Panc1 (cell line): ENCODE results near the gene ANKRD29. TPM values are rescaled to one million over a fixed set of nuclear protein-coding genes. Genes with fewer than 3 reads are reported as not detected.

Experiments
- ATAC-seq: fragments of 200-7000 bp; cut with Tn5 transposase; 2 replicates; pipeline ENCODE4 v1.9.1; 2020; ENCODE audit warnings: mild to moderate bottlenecking, moderate library complexity
- BruUV-seq: library from RNA; stranded (reverse); fragments of 400-500 nt; replicated peaks from 2 replicates; lab custom pipeline; 2021; lab: Mats Ljungman, UMichigan
- CTCF ChIA-PET: fragments of 300-600 bp; sonication (Branson Sonifier 250); formaldehyde crosslinking; loops from one replicate; lab custom pipeline; 2022; ENCODE audit warnings: antibody characterized with exemption; lab: Charles Lee
- POLR2A ChIA-PET: fragments of 300-600 bp; sonication (Branson Sonifier 250); formaldehyde crosslinking; loops from one replicate; lab custom pipeline; 2022; ENCODE audit warnings: antibody characterized with exemption; lab: Charles Lee
- DNase-seq: peaks from one replicate; pipeline ENCODE4 v3.0.0-alpha.2; 2010; ENCODE audit warnings: low read depth, low spot score
- H3K27ac ChIP-seq: 2 replicates; pipeline ENCODE4 v1.5.1; 2011; ENCODE audit warnings: mild to moderate bottlenecking, low read length, inconsistent platforms
- H3K27me3 ChIP-seq: fragments of 200-500 bp; sonication (Bioruptor generic); 2 replicates; pipeline ENCODE4 v1.6.0; 2014; ENCODE audit warnings: low read length, inconsistent platforms; ENCODE audit not compliant: control insufficient read depth, insufficient read depth
- H3K36me3 ChIP-seq: fragments of 200-500 bp; sonication (Bioruptor generic); 2 replicates; pipeline ENCODE4 v1.5.1; 2014; ENCODE audit warnings: inconsistent platforms, mild to moderate bottlenecking, low read length, moderate library complexity; ENCODE audit not compliant: control insufficient read depth, insufficient read depth
- H3K4me1 ChIP-seq: 2 replicates; pipeline ENCODE4 v1.5.1; 2011; ENCODE audit warnings: inconsistent platforms, mild to moderate bottlenecking, low read length, moderate library complexity; ENCODE audit not compliant: control insufficient read depth, insufficient read depth
- H3K4me3 ChIP-seq, 2 experiments: 2 replicates each; pipeline ENCODE4 v1.5.1; 2011 to 2012; ENCODE audit warnings: low read depth in 2 of 2, low read length in 2 of 2, mild to moderate bottlenecking in 2 of 2, inconsistent platforms in 1 of 2, moderate library complexity in 1 of 2
- H3K9me3 ChIP-seq: fragments of 200-500 bp; sonication (Bioruptor generic); 2 replicates; pipeline ENCODE4 v1.5.1; 2014; ENCODE audit warnings: low read depth, mild to moderate bottlenecking, inconsistent platforms, low read length, moderate library complexity; ENCODE audit not compliant: control insufficient read depth, insufficient read depth
- POLR2AphosphoS5 ChIP-seq: IDR thresholded peaks from 2 replicates; pipeline ENCODE4 v1.6.1; 2012; ENCODE audit warnings: mild to moderate bottlenecking, low read depth, low read length, moderate library complexity
- SIN3A ChIP-seq: IDR thresholded peaks from 2 replicates; pipeline ENCODE4 v1.6.1; 2012; ENCODE audit warnings: low read depth, mild to moderate bottlenecking, low read length, moderate library complexity, borderline replicate concordance; ENCODE audit not compliant: insufficient read depth
- TCF7L2 ChIP-seq: IDR thresholded peaks from 2 replicates; pipeline ENCODE4 v1.6.1; 2011; ENCODE audit warnings: mild to moderate bottlenecking, low read depth, low read length, inconsistent platforms
- in situ Hi-C: cut with HindIII; loops from 2 replicates; pipeline ENCODE4 v1.10.0; 2016; ENCODE audit warnings: low sequenced_read_pairs, low pct_unique_long_range_greater_than_20kb
- intact Hi-C: fragments of 100-400 bp; cut with micrococcal nuclease; formaldehyde crosslinking; loops from one replicate; pipeline ENCODE4 v1.10.0; 2022; ENCODE audit not compliant: unreplicated experiment
- total RNA-seq: library from RNA; stranded (reverse); gene quantifications from one replicate; pipeline ENCODE4 v1.2.1, GENCODE V29; 2021; ENCODE audit not compliant: unreplicated experiment
- TF ChIP-seq, protein P1 (sequence below), 2 experiments: IDR thresholded peaks; 2 replicates each; pipeline ENCODE4 v1.6.1; 2011 to 2012; ENCODE audit warnings: low read depth in 2 of 2, control low read depth in 1 of 2, low read length in 1 of 2, mild to moderate bottlenecking in 1 of 2, moderate library complexity in 1 of 2; ENCODE audit not compliant: insufficient read depth in 1 of 2

Gene ANKRD29
- total RNA-seq, 1 experiment from 2014 or later, result 0.67 TPM

DNA sequence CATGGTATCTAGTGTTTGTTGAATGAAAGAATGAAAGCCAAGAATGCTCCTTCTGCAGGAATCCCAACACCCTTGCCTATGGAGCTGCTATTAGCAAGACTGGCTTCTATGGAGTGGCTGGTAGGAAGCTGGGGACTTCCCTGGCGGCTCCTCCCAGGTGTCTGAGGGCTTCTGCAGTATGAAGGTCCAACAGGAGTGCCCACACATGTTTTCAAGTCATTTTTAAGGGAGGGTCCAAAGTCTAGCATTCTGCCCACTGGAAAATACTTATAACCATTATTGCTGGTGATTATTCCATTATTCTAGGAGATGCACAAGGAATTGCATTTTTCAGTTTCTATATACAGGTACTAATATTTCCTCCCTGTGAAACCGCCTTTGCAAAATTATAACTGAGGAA is 54.5 kb downstream of the ANKRD29 start:
- H3K4me3 ChIP-seq, result no peak overlapping the region
- no peak for TF ChIP-seq POLR2AphosphoS5
- TF ChIP-seq SIN3A, result no peak
- no peak for TF ChIP-seq TCF7L2
- TF ChIP-seq, protein P1, sequence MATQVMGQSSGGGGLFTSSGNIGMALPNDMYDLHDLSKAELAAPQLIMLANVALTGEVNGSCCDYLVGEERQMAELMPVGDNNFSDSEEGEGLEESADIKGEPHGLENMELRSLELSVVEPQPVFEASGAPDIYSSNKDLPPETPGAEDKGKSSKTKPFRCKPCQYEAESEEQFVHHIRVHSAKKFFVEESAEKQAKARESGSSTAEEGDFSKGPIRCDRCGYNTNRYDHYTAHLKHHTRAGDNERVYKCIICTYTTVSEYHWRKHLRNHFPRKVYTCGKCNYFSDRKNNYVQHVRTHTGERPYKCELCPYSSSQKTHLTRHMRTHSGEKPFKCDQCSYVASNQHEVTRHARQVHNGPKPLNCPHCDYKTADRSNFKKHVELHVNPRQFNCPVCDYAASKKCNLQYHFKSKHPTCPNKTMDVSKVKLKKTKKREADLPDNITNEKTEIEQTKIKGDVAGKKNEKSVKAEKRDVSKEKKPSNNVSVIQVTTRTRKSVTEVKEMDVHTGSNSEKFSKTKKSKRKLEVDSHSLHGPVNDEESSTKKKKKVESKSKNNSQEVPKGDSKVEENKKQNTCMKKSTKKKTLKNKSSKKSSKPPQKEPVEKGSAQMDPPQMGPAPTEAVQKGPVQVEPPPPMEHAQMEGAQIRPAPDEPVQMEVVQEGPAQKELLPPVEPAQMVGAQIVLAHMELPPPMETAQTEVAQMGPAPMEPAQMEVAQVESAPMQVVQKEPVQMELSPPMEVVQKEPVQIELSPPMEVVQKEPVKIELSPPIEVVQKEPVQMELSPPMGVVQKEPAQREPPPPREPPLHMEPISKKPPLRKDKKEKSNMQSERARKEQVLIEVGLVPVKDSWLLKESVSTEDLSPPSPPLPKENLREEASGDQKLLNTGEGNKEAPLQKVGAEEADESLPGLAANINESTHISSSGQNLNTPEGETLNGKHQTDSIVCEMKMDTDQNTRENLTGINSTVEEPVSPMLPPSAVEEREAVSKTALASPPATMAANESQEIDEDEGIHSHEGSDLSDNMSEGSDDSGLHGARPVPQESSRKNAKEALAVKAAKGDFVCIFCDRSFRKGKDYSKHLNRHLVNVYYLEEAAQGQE (IDR thresholded peaks at IDR 0.05; ENCODE audit: insufficient read depth in 1 of 2, low read depth in 2 of 2, low read length in 1 of 2), result no peak
- ChIA-PET CTCF (no interaction called here), POLR2A (no interaction called here)
- no peaks in the 10 kb centered on the region for H3K27me3 ChIP-seq
- no peak for ATAC-seq
- DNase-seq, result no peak
- intact Hi-C loops, result no loop called here
- no TSS peak for BruUV-seq
- no peak overlapping the region for H3K27ac ChIP-seq
- in situ Hi-C loops, result no loop called here
- peaks cover 8% of the 10 kb centered on the region; the same call in 1 of the 2 replicates for H3K4me1 ChIP-seq
- no peaks in the 10 kb centered on the region for H3K9me3 ChIP-seq
- no peaks in the 10 kb centered on the region for H3K36me3 ChIP-seq

DNA sequence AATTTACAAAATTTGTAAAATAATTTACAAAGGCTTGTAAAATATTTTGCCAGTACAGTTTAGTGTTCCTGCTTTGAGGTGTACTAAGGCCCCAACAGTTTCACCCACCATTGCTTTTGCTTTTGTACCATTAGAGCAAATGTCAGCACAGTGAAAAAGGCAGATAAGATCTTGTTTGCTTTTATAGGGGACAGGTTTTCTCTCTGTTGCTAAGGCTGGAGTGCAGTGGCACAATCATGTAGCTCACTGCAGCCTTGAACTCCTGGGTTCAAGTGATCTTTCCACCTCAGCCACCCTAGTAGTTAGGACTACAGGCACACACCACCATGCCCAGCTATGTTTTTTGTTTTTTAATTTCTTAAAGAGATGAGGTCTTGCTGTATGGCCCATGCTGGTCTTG is 56.8 kb downstream of the ANKRD29 start:
- in situ Hi-C loops, result no loop called here
- intact Hi-C loops, result no loop called here
- Histone ChIP-seq H3K36me3 (no peaks in the 10 kb centered on the region), H3K27me3 (no peaks in the 10 kb centered on the region), H3K4me3 (no peak overlapping the region), H3K27ac (no peak overlapping the region), H3K9me3 (no peaks in the 10 kb centered on the region), H3K4me1 (no peaks in the 10 kb centered on the region)
- DNase-seq (no peak), ATAC-seq (no peak)
- TF ChIP-seq TCF7L2 (no peak), POLR2AphosphoS5 (no peak), SIN3A (no peak)
- POLR2A ChIA-PET, result no interaction called here
- BruUV-seq, result no TSS peak
- CTCF ChIA-PET, result no interaction called here

DNA sequence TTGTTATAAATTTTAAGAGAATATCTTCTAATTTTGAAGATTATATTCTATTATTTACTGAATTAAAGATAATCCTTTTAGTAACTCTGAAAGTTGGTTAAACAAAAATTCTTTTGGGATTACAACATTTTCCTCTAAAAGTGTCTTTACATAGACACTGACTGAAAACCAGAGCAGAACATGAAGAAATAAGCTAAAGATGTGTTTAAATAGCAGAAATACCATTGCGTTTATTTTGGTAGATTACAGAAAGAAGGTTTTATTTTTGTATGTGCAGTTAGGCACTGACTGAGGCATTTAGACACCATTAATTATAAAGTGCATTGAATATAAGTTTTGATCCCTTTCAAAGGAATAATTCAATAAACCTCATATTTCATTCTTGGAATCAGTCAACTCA is 62.9 kb downstream of the ANKRD29 start:
- CTCF ChIA-PET, result interaction anchor here (1.1 kb wide), 1 partner anchor 103 kb away, joined by 3 read pairs; no protein-coding TSS in a partner anchor
- no peak for TF ChIP-seq TCF7L2
- TF ChIP-seq, protein P1 (IDR thresholded peaks at IDR 0.05; ENCODE audit: insufficient read depth in 1 of 2, low read depth in 2 of 2, low read length in 1 of 2), result no peak
- no peak for TF ChIP-seq SIN3A
- no peak for TF ChIP-seq POLR2AphosphoS5
- ATAC-seq (no peak), DNase-seq (no peak)
- no peak overlapping the region for H3K27ac ChIP-seq
- no peaks in the 10 kb centered on the region for H3K9me3 ChIP-seq
- BruUV-seq, result no TSS peak
- POLR2A ChIA-PET, result no interaction called here
- intact Hi-C loops (no loop called here), in situ Hi-C loops (no loop called here)
- H3K36me3 ChIP-seq, result no peaks in the 10 kb centered on the region
- no peak overlapping the region for H3K4me3 ChIP-seq
- no peaks in the 10 kb centered on the region for H3K4me1 ChIP-seq
- H3K27me3 ChIP-seq, result peaks cover 3% of the 10 kb centered on the region; the same call in 1 of the 2 replicates
